GM15510 (cell line): Measurements from ENCODE around the gene PTPRN2.

Experiments
- POLR2A ChIP-seq: IDR thresholded peaks from 3 replicates; pipeline ENCODE4 v1.6.1; 2011; ENCODE audit warnings: borderline replicate concordance; ENCODE audit not compliant: insufficient read length; ENCODE audit errors: extremely low read depth

The PTPRN2 gene

GRCh38 chr7:157614457-157615020, 973.1 kb downstream of the PTPRN2 start:
- TF ChIP-seq POLR2A = no peak

- TF ChIP-seq POLR2A = no peak
These were observed 973.9 kb downstream of the PTPRN2 start for GRCh38 chr7:157613575-157614322.

GRCh38 chr7:157612664-157613561, 974.7 kb downstream of the PTPRN2 start:
- no peak for TF ChIP-seq POLR2A

GRCh38 chr7:157612009-157612663, 975.5 kb downstream of the PTPRN2 start:
- no peak for TF ChIP-seq POLR2A

GRCh38 chr7:157611341-157611740, 976.3 kb downstream of the PTPRN2 start:
- no peak for TF ChIP-seq POLR2A

- TF ChIP-seq POLR2A = no peak
These were observed 976.8 kb downstream of the PTPRN2 start for GRCh38 chr7:157610671-157611295.

- TF ChIP-seq POLR2A = no peak
These were observed 977.5 kb downstream of the PTPRN2 start for GRCh38 chr7:157609932-157610640.

GRCh38 chr7:157609516-157609915, 978.1 kb downstream of the PTPRN2 start:
- no peak for TF ChIP-seq POLR2A

- TF ChIP-seq POLR2A = no peak
These were observed 980.4 kb downstream of the PTPRN2 start for GRCh38 chr7:157607218-157607617.

GRCh38 chr7:157606140-157606539, 981.5 kb downstream of the PTPRN2 start:
- TF ChIP-seq POLR2A = no peak

GRCh38 chr7:157605638-157606037, 982.0 kb downstream of the PTPRN2 start:
- no peak for TF ChIP-seq POLR2A

GRCh38 chr7:157604661-157605381, 982.8 kb downstream of the PTPRN2 start:
- no peak for TF ChIP-seq POLR2A

GRCh38 chr7:157603716-157604115, 983.9 kb downstream of the PTPRN2 start:
- no peak for TF ChIP-seq POLR2A
